ENCODE data around the gene PAX7.

The PAX7 gene

GRCh38 chr1:18654599-18654998, 24.0 kb downstream of the PAX7 start:
- Histone ChIP-seq H3K36me3 (ENCODE audit: control insufficient read depth in 1 of 2, insufficient read depth in 2 of 2, low read length in 2 of 2) (no peaks in the 10 kb centered on the region), H3K27me3 (ENCODE audit: low read depth, low read length) (peaks cover 35% of the 10 kb centered on the region), H3K4me3 (ENCODE audit: low read depth in 1 of 2, low read length in 2 of 2) (no peak overlapping the region), H3K9me3 (ENCODE audit: control insufficient read depth in 1 of 2, low read length in 2 of 2) (no peaks in the 10 kb centered on the region), H3K27ac (ENCODE audit: low read length) (no peak overlapping the region), H3K4me1 (ENCODE audit: control insufficient read depth in 1 of 2, insufficient read depth in 2 of 2, low read length in 2 of 2) (no peaks in the 10 kb centered on the region)

GRCh38 chr1:18657506-18658201, 27.0 kb downstream of the PAX7 start:
- Histone ChIP-seq H3K27ac (ENCODE audit: low read length) (no peak overlapping the region), H3K27me3 (ENCODE audit: low read depth, low read length) (peaks cover 24% of the 10 kb centered on the region), H3K4me1 (ENCODE audit: control insufficient read depth in 1 of 2, insufficient read depth in 2 of 2, low read length in 2 of 2) (no peaks in the 10 kb centered on the region), H3K36me3 (ENCODE audit: control insufficient read depth in 1 of 2, insufficient read depth in 2 of 2, low read length in 2 of 2) (no peaks in the 10 kb centered on the region), H3K9me3 (ENCODE audit: control insufficient read depth in 1 of 2, low read length in 2 of 2) (no peaks in the 10 kb centered on the region), H3K4me3 (ENCODE audit: low read depth in 1 of 2, low read length in 2 of 2) (no peak overlapping the region)

- no peak overlapping the region for H3K4me3 ChIP-seq (ENCODE audit: low read depth in 1 of 2, low read length in 2 of 2)
- peaks cover 12% of the 10 kb centered on the region for H3K27me3 ChIP-seq (ENCODE audit: low read depth, low read length)
- H3K4me1 ChIP-seq (ENCODE audit: control insufficient read depth in 1 of 2, insufficient read depth in 2 of 2, low read length in 2 of 2): no peaks in the 10 kb centered on the region
- no peaks in the 10 kb centered on the region for H3K36me3 ChIP-seq (ENCODE audit: control insufficient read depth in 1 of 2, insufficient read depth in 2 of 2, low read length in 2 of 2)
- no peaks in the 10 kb centered on the region for H3K9me3 ChIP-seq (ENCODE audit: control insufficient read depth in 1 of 2, low read length in 2 of 2)
- no peak overlapping the region for H3K27ac ChIP-seq (ENCODE audit: low read length)
Measured at GRCh38 chr1:18658831-18659230, 28.2 kb downstream of the PAX7 start.

GRCh38 chr1:18661404-18662285, 31.0 kb downstream of the PAX7 start:
- Histone ChIP-seq H3K4me3 (ENCODE audit: low read depth in 1 of 2, low read length in 2 of 2) (no peak overlapping the region), H3K36me3 (ENCODE audit: control insufficient read depth in 1 of 2, insufficient read depth in 2 of 2, low read length in 2 of 2) (no peaks in the 10 kb centered on the region), H3K27ac (ENCODE audit: low read length) (no peak overlapping the region), H3K9me3 (ENCODE audit: control insufficient read depth in 1 of 2, low read length in 2 of 2) (no peaks in the 10 kb centered on the region), H3K4me1 (ENCODE audit: control insufficient read depth in 1 of 2, insufficient read depth in 2 of 2, low read length in 2 of 2) (no peaks in the 10 kb centered on the region), H3K27me3 (ENCODE audit: low read depth, low read length) (peaks cover 13% of the 10 kb centered on the region)

- Histone ChIP-seq H3K36me3 (ENCODE audit: control insufficient read depth in 1 of 2, insufficient read depth in 2 of 2, low read length in 2 of 2) (no peaks in the 10 kb centered on the region), H3K27ac (ENCODE audit: low read length) (no peak overlapping the region), H3K4me1 (ENCODE audit: control insufficient read depth in 1 of 2, insufficient read depth in 2 of 2, low read length in 2 of 2) (no peaks in the 10 kb centered on the region), H3K4me3 (ENCODE audit: low read depth in 1 of 2, low read length in 2 of 2) (no peak overlapping the region), H3K9me3 (ENCODE audit: control insufficient read depth in 1 of 2, low read length in 2 of 2) (no peaks in the 10 kb centered on the region), H3K27me3 (ENCODE audit: low read depth, low read length) (peaks cover 13% of the 10 kb centered on the region)
Measured at GRCh38 chr1:18662286-18662639, 31.6 kb downstream of the PAX7 start.

- H3K4me1 ChIP-seq (ENCODE audit: control insufficient read depth in 1 of 2, insufficient read depth in 2 of 2, low read length in 2 of 2): no peaks in the 10 kb centered on the region
- no peaks in the 10 kb centered on the region for H3K36me3 ChIP-seq (ENCODE audit: control insufficient read depth in 1 of 2, insufficient read depth in 2 of 2, low read length in 2 of 2)
- peaks cover 6% of the 10 kb centered on the region for H3K27me3 ChIP-seq (ENCODE audit: low read depth, low read length)
- no peak overlapping the region for H3K27ac ChIP-seq (ENCODE audit: low read length)
- H3K9me3 ChIP-seq (ENCODE audit: control insufficient read depth in 1 of 2, low read length in 2 of 2): no peaks in the 10 kb centered on the region
- no peak overlapping the region for H3K4me3 ChIP-seq (ENCODE audit: low read depth in 1 of 2, low read length in 2 of 2)
Measured at GRCh38 chr1:18666317-18666920, 35.8 kb downstream of the PAX7 start.

GRCh38 chr1:18667333-18667732, 36.7 kb downstream of the PAX7 start:
- H3K27me3 ChIP-seq (ENCODE audit: low read depth, low read length): peaks cover 5% of the 10 kb centered on the region

GRCh38 chr1:18668046-18668445, 37.4 kb downstream of the PAX7 start:
- Histone ChIP-seq H3K9me3 (ENCODE audit: control insufficient read depth in 1 of 2, low read length in 2 of 2) (no peaks in the 10 kb centered on the region), H3K36me3 (ENCODE audit: control insufficient read depth in 1 of 2, insufficient read depth in 2 of 2, low read length in 2 of 2) (no peaks in the 10 kb centered on the region), H3K4me3 (ENCODE audit: low read depth in 1 of 2, low read length in 2 of 2) (no peak overlapping the region), H3K27me3 (ENCODE audit: low read depth, low read length) (peaks cover 5% of the 10 kb centered on the region), H3K4me1 (ENCODE audit: control insufficient read depth in 1 of 2, insufficient read depth in 2 of 2, low read length in 2 of 2) (no peaks in the 10 kb centered on the region), H3K27ac (ENCODE audit: low read length) (no peak overlapping the region)

More at GRCh38 chr1:18667333-18667732, 36.7 kb downstream of the PAX7 start:
- no peaks in the 10 kb centered on the region for H3K9me3 ChIP-seq (ENCODE audit: control insufficient read depth in 1 of 2, low read length in 2 of 2)
- no peak overlapping the region for H3K4me3 ChIP-seq (ENCODE audit: low read depth in 1 of 2, low read length in 2 of 2)
- no peaks in the 10 kb centered on the region for H3K4me1 ChIP-seq (ENCODE audit: control insufficient read depth in 1 of 2, insufficient read depth in 2 of 2, low read length in 2 of 2)
- no peaks in the 10 kb centered on the region for H3K36me3 ChIP-seq (ENCODE audit: control insufficient read depth in 1 of 2, insufficient read depth in 2 of 2, low read length in 2 of 2)
- no peak overlapping the region for H3K27ac ChIP-seq (ENCODE audit: low read length)

GRCh38 chr1:18668750-18669404, 38.2 kb downstream of the PAX7 start:
- no peak overlapping the region for H3K27ac ChIP-seq (ENCODE audit: low read length)
- peaks cover 5% of the 10 kb centered on the region for H3K27me3 ChIP-seq (ENCODE audit: low read depth, low read length)
- H3K4me1 ChIP-seq (ENCODE audit: control insufficient read depth in 1 of 2, insufficient read depth in 2 of 2, low read length in 2 of 2): no peaks in the 10 kb centered on the region

GRCh38 chr1:18670121-18670867, 39.6 kb downstream of the PAX7 start:
- no peaks in the 10 kb centered on the region for H3K4me1 ChIP-seq (ENCODE audit: control insufficient read depth in 1 of 2, insufficient read depth in 2 of 2, low read length in 2 of 2)
- H3K27me3 ChIP-seq (ENCODE audit: low read depth, low read length): no peaks in the 10 kb centered on the region
- no peaks in the 10 kb centered on the region for H3K36me3 ChIP-seq (ENCODE audit: control insufficient read depth in 1 of 2, insufficient read depth in 2 of 2, low read length in 2 of 2)
- no peaks in the 10 kb centered on the region for H3K9me3 ChIP-seq (ENCODE audit: control insufficient read depth in 1 of 2, low read length in 2 of 2)
- H3K4me3 ChIP-seq (ENCODE audit: low read depth in 1 of 2, low read length in 2 of 2): no peak overlapping the region
- no peak overlapping the region for H3K27ac ChIP-seq (ENCODE audit: low read length)

More at GRCh38 chr1:18668750-18669404, 38.2 kb downstream of the PAX7 start:
- no peak overlapping the region for H3K4me3 ChIP-seq (ENCODE audit: low read depth in 1 of 2, low read length in 2 of 2)
- no peaks in the 10 kb centered on the region for H3K9me3 ChIP-seq (ENCODE audit: control insufficient read depth in 1 of 2, low read length in 2 of 2)
- H3K36me3 ChIP-seq (ENCODE audit: control insufficient read depth in 1 of 2, insufficient read depth in 2 of 2, low read length in 2 of 2): no peaks in the 10 kb centered on the region
